Measurements from ENCODE around the gene CISD3. TPM values are rescaled to one million over a fixed set of nuclear protein-coding genes. Genes with fewer than 3 reads are reported as not detected.

The CISD3 gene
- total RNA-seq, 1 donor from 2014 or later: 5.6 TPM

DNA sequence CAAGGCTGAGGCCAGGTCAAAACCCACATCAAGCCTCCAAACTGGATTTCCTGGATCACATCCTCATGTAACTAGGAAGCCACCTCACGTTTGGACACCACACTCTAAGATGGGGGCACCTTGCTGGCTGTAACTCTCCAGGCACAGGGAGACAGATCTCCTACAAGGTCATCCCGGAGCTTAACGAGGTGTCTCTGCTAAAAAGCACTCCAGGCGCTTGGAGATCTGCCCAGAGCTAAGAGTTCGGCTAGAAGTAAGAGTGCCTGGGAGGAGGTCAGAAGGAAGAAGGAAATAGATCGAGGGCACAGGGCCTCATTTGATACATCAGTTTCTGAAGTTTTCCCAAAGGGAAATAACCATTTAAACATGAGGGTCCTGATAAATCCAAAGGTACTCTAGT lies 38.3 kb downstream of the CISD3 start:
- no peak for DNase-seq (ENCODE audit: low spot score in 2 of 2, unreplicated experiment in 2 of 2)
- H3K4me3 Mint-ChIP-seq: no peak overlapping the region
- H3K9me3 Mint-ChIP-seq: no peaks in the 10 kb centered on the region
- no peak overlapping the region for H3K27ac Mint-ChIP-seq
- TF ChIP-seq CTCF (IDR thresholded peaks at IDR 0.05; ENCODE audit: unreplicated experiment): no peak
- no peaks in the 10 kb centered on the region for H3K4me1 Mint-ChIP-seq
- H3K27me3 Mint-ChIP-seq (ENCODE audit: low read depth): no peaks in the 10 kb centered on the region
- peaks cover 47% of the 10 kb centered on the region for H3K36me3 Mint-ChIP-seq

DNA sequence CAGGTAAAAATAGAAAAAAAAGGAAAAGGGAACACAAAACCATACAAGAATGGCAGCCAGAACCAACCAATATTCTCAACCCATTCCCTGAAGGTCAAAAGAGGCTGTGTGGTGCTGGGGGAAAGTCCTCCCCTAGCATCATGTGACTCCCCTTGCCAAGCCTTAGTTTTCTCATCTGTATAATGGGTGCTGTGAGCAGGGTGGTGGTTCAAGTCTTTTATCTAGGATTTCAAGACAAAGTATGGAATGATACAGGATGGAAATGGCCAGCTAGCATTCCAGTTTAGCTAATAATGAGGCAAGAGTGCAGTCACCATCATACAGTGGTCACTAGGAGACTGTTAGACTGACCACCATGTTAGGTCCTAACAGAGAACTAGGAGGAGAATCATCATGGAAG lies 43.1 kb downstream of the CISD3 start:
- TF ChIP-seq CTCF (IDR thresholded peaks at IDR 0.05; ENCODE audit: unreplicated experiment): no peak
- Mint-ChIP-seq H3K9me3 (no peaks in the 10 kb centered on the region), H3K27ac (no peak overlapping the region), H3K27me3 (ENCODE audit: low read depth) (no peaks in the 10 kb centered on the region), H3K4me1 (no peaks in the 10 kb centered on the region), H3K4me3 (no peak overlapping the region), H3K36me3 (peaks cover 48% of the 10 kb centered on the region)
- DNase-seq (ENCODE audit: low spot score in 2 of 2, unreplicated experiment in 2 of 2): no peak

GRCh38 chr17:38777641-38778250 lies 47.6 kb downstream of the CISD3 start:
- Mint-ChIP-seq H3K4me3 (no peak overlapping the region), H3K27ac (no peak overlapping the region), H3K9me3 (no peaks in the 10 kb centered on the region), H3K4me1 (no peaks in the 10 kb centered on the region), H3K27me3 (ENCODE audit: low read depth) (no peaks in the 10 kb centered on the region), H3K36me3 (peaks cover 43% of the 10 kb centered on the region)
- no peak for DNase-seq (ENCODE audit: low spot score in 2 of 2, unreplicated experiment in 2 of 2)
- no peak for TF ChIP-seq CTCF (IDR thresholded peaks at IDR 0.05; ENCODE audit: unreplicated experiment)

DNA sequence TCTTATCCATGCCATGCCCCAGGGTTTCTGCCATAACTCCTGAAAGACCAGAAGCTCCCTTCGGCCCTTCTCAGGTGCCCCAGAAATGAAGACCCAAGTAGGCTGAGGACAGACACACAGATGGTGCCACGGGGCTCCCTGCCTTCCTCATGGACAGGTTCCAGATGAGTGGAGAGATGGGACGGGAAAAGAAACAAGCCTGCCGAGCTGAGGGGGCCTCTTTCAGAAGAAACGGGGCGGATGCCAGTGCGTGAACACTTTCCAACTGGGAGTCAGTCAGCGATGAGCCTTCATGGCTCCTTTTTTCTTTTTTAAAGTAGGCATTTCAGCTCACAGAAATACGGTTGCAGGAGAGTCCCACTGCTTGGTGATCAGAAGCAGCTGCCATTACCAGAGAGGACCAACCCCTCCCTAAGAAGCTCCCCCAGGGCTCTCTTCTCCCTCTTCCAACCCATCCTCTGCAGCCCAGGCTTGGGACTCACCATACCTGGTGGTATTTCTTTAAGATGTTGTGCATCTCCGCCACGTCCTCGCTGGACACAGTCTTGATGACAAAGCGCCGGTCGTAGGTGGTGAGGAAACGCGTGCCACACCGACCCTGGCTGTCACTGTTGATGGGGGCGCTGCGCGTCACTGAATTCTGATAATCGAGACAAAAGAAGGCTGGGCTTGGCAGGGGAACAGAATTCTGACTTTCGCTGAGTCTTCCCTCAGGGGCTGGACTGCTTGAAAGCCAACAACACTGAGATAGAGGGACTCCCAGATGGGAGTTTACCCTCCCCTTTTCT lies 50.0 kb downstream of the CISD3 start:
- Mint-ChIP-seq H3K9me3 (no peaks in the 10 kb centered on the region), H3K36me3 (peaks cover 35% of the 10 kb centered on the region), H3K4me1 (no peaks in the 10 kb centered on the region), H3K4me3 (no peak overlapping the region), H3K27ac (no peak overlapping the region), H3K27me3 (ENCODE audit: low read depth) (no peaks in the 10 kb centered on the region)
- DNase-seq (ENCODE audit: low spot score in 2 of 2, unreplicated experiment in 2 of 2): no peak
- no peak for TF ChIP-seq CTCF (IDR thresholded peaks at IDR 0.05; ENCODE audit: unreplicated experiment)

- no peaks in the 10 kb centered on the region for H3K9me3 Mint-ChIP-seq
- H3K4me1 Mint-ChIP-seq: no peaks in the 10 kb centered on the region
- DNase-seq (ENCODE audit: low spot score in 2 of 2, unreplicated experiment in 2 of 2): no peak
- H3K36me3 Mint-ChIP-seq: peaks cover 31% of the 10 kb centered on the region
- no peak overlapping the region for H3K4me3 Mint-ChIP-seq
- H3K27ac Mint-ChIP-seq: no peak overlapping the region
- no peaks in the 10 kb centered on the region for H3K27me3 Mint-ChIP-seq (ENCODE audit: low read depth)
- TF ChIP-seq CTCF (IDR thresholded peaks at IDR 0.05; ENCODE audit: unreplicated experiment): no peak
Measured at GRCh38 chr17:38783227-38783626, 53.1 kb downstream of the CISD3 start.

Small RNA genes lying within 50 kb of the gene (microRNA-seq; reads per million reads assigned to microRNA genes)
- gene MIR4726 (4.1 reads per million, percentile 12 among the genes with 10 or more reads in this experiment), gene MIR4734 (not detected)

Other genes starting within 250 kb of the CISD3 start
- 19.4 to 21.4 TPM (median 20.8 TPM) in 3 replicates for gene SRCIN1, start 124.4 kb upstream of the CISD3 start, total RNA-seq
- 3.7 to 4.0 TPM (median 3.8 TPM) in 3 replicates for gene EPOP, start 55.4 kb upstream of the CISD3 start, total RNA-seq
- 171 to 184 TPM (median 178 TPM) in 3 replicates for gene MLLT6, start 25.1 kb upstream of the CISD3 start, total RNA-seq
- gene PCGF2, start 18.0 kb downstream of the CISD3 start, total RNA-seq: 83.3 to 95.8 TPM (median 91.9 TPM) in 3 replicates
- 107 to 121 TPM (median 115 TPM) in 3 replicates for gene PSMB3, start 22.4 kb downstream of the CISD3 start, total RNA-seq
- gene PIP4K2B, start 69.2 kb downstream of the CISD3 start, total RNA-seq: 73.5 to 81.1 TPM (median 76.0 TPM) in 3 replicates
- 19.5 to 20.9 TPM (median 20.5 TPM) in 3 replicates for gene CWC25, start 95.0 kb downstream of the CISD3 start, total RNA-seq
- 1,597 to 1,708 TPM (median 1,659 TPM) in 3 replicates for gene RPL23, start 123.4 kb downstream of the CISD3 start, total RNA-seq
- 144 to 152 TPM (median 146 TPM) in 3 replicates for gene LASP1, start 139.7 kb downstream of the CISD3 start, total RNA-seq
- not detected in 3 replicates for gene FBXO47, start 237.1 kb downstream of the CISD3 start, total RNA-seq